ENCODE data around the gene AHCY.
"Not testable (repeated sequence)": the region's sequence is repeated elsewhere in the genome, so short reads cannot be mapped to it uniquely, and the experiment has no call there.

Gene AHCY

GRCh38 chr20:34343458-34344211, 40.5 kb upstream of the AHCY start:
- no peak for DNase-seq (ENCODE audit: low read depth)
- no peak for TF ChIP-seq CTCF (IDR thresholded peaks at IDR 0.05; ENCODE audit: control insufficient read depth, extremely low read depth, insufficient read depth)

DNA sequence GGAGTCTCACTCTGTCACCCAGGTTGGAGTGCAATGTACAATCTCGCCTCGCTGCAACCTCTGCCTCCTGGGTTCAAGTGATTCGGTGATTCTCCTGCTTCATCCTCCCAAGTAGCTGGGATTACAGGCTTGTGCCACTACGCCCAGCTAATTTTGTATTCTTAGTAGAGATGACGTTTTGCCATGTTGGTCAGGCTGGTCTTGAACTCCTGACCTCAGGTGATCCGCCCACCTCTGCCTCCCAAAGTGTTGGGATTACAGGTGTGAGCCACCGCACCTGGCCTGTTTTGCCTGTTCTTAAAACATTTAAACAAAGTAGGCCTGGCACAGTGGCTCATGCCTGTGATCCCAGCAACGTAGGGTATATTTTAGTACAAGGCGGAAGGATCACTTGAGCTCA, 38.0 kb upstream of the AHCY start:
- DNase-seq (ENCODE audit: low read depth); H3K4me3 ChIP-seq (ENCODE audit: low read depth, low read length): not testable (repeated sequence)

More at GRCh38 chr20:34343458-34344211, 40.5 kb upstream of the AHCY start:
- H3K4me3 ChIP-seq (ENCODE audit: low read depth, low read length), result no peak overlapping the region

DNA sequence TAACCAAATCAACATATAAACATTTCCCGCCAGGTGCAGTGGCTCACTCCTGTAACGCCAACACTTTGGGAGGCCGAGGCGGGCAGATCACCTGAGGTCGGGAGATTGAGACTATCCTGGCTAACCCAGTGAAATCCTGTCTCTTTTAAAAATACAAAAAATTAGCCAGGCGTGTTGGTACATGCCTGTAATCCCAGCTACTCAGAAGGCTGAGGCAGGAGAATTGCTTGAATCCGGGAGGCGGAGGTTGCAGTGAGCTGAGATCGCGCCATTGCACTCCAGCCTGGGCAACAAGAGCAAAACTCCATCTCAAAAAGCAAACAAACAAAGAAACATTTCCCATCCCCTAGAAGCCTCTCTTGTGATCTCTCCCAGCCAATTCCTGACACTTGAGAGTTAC, 37.6 kb upstream of the AHCY start:
- not testable (repeated sequence) for DNase-seq (ENCODE audit: low read depth); H3K4me3 ChIP-seq (ENCODE audit: low read depth, low read length)

DNA sequence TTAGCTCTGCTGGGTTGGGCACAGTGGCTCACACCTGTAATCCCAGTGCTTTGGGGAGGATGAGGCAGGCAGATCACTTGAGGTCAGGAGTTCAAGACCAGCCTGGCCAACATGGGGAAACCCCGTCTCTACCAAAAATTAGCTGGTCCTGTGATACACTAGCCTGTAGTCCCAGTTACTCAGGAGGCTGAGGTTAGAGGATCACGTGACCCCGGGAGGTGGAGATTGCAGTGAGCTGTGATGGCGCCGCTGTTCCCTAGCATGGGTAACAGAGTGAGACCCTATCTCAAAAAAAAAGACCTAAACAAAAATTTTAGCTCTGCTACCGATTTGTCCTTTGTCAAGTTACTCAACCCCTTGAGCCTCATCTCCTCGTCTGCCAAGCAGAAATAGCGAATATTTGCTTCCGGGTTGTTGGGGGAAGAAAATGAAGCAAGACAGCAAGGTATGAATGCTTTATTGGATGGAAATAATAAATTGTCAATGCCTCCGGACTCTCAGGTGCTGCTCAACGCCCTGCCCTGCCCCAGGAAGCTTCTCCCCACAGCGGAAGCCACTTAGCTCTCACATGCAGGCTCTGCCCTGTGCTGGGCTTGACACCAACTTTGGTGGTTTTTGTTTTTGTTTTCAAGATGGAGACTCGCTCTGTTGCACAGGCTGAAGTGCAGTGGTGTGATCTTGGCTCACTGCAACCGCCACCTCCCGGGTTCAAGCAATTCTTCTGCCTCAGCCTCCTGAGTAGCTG, 35.0 kb upstream of the AHCY start:
- no peak for TF ChIP-seq CTCF (IDR thresholded peaks at IDR 0.05; ENCODE audit: control insufficient read depth, extremely low read depth, insufficient read depth)
- no peak for DNase-seq (ENCODE audit: low read depth)
- H3K4me3 ChIP-seq (ENCODE audit: low read depth, low read length), result no peak overlapping the region

- no peak for DNase-seq (ENCODE audit: low read depth)
- no peak overlapping the region for H3K4me3 ChIP-seq (ENCODE audit: low read depth, low read length)
- no peak for TF ChIP-seq CTCF (IDR thresholded peaks at IDR 0.05; ENCODE audit: control insufficient read depth, extremely low read depth, insufficient read depth)
Measured at GRCh38 chr20:34337544-34337943, 34.4 kb upstream of the AHCY start.

GRCh38 chr20:34334654-34335407, 31.7 kb upstream of the AHCY start:
- no peak for TF ChIP-seq CTCF (IDR thresholded peaks at IDR 0.05; ENCODE audit: control insufficient read depth, extremely low read depth, insufficient read depth)
- DNase-seq (ENCODE audit: low read depth), result no peak
- no peak overlapping the region for H3K4me3 ChIP-seq (ENCODE audit: low read depth, low read length)

- no peak for TF ChIP-seq CTCF (IDR thresholded peaks at IDR 0.05; ENCODE audit: control insufficient read depth, extremely low read depth, insufficient read depth)
- no peak for DNase-seq (ENCODE audit: low read depth)
- H3K4me3 ChIP-seq (ENCODE audit: low read depth, low read length), result no peak overlapping the region
Measured at GRCh38 chr20:34333786-34334185, 30.6 kb upstream of the AHCY start.

All from LNCaP clone FGC (cell line).